Panc1 (cell line): ENCODE results near the gene TNIK. TPM values are rescaled to one million over a fixed set of nuclear protein-coding genes. Genes with fewer than 3 reads are reported as not detected.
"Not testable (repeated sequence)": the region's sequence is repeated elsewhere in the genome, so short reads cannot be mapped to it uniquely, and the experiment has no call there.

Experiments used
- ATAC-seq: fragments of 200-7000 bp; cut with Tn5 transposase; 2 replicates; pipeline ENCODE4 v1.9.1; 2020; ENCODE audit warnings: mild to moderate bottlenecking, moderate library complexity
- BruUV-seq: library from RNA; stranded (reverse); fragments of 400-500 nt; replicated peaks from 2 replicates; lab custom pipeline; 2021; lab: Mats Ljungman, UMichigan
- CTCF ChIA-PET: fragments of 300-600 bp; sonication (Branson Sonifier 250); formaldehyde crosslinking; loops from one replicate; lab custom pipeline; 2022; ENCODE audit warnings: antibody characterized with exemption; lab: Charles Lee
- POLR2A ChIA-PET: fragments of 300-600 bp; sonication (Branson Sonifier 250); formaldehyde crosslinking; loops from one replicate; lab custom pipeline; 2022; ENCODE audit warnings: antibody characterized with exemption; lab: Charles Lee
- DNase-seq: peaks from one replicate; pipeline ENCODE4 v3.0.0-alpha.2; 2010; ENCODE audit warnings: low read depth, low spot score
- H3K27ac ChIP-seq: 2 replicates; pipeline ENCODE4 v1.5.1; 2011; ENCODE audit warnings: mild to moderate bottlenecking, low read length, inconsistent platforms
- H3K27me3 ChIP-seq: fragments of 200-500 bp; sonication (Bioruptor generic); 2 replicates; pipeline ENCODE4 v1.6.0; 2014; ENCODE audit warnings: low read length, inconsistent platforms; ENCODE audit not compliant: control insufficient read depth, insufficient read depth
- H3K36me3 ChIP-seq: fragments of 200-500 bp; sonication (Bioruptor generic); 2 replicates; pipeline ENCODE4 v1.5.1; 2014; ENCODE audit warnings: inconsistent platforms, mild to moderate bottlenecking, low read length, moderate library complexity; ENCODE audit not compliant: control insufficient read depth, insufficient read depth
- H3K4me1 ChIP-seq: 2 replicates; pipeline ENCODE4 v1.5.1; 2011; ENCODE audit warnings: inconsistent platforms, mild to moderate bottlenecking, low read length, moderate library complexity; ENCODE audit not compliant: control insufficient read depth, insufficient read depth
- H3K4me3 ChIP-seq, 2 experiments: 2 replicates each; pipeline ENCODE4 v1.5.1; 2011 to 2012; ENCODE audit warnings: low read depth in 2 of 2, low read length in 2 of 2, mild to moderate bottlenecking in 2 of 2, inconsistent platforms in 1 of 2, moderate library complexity in 1 of 2
- H3K9me3 ChIP-seq: fragments of 200-500 bp; sonication (Bioruptor generic); 2 replicates; pipeline ENCODE4 v1.5.1; 2014; ENCODE audit warnings: low read depth, mild to moderate bottlenecking, inconsistent platforms, low read length, moderate library complexity; ENCODE audit not compliant: control insufficient read depth, insufficient read depth
- POLR2AphosphoS5 ChIP-seq: IDR thresholded peaks from 2 replicates; pipeline ENCODE4 v1.6.1; 2012; ENCODE audit warnings: mild to moderate bottlenecking, low read depth, low read length, moderate library complexity
- SIN3A ChIP-seq: IDR thresholded peaks from 2 replicates; pipeline ENCODE4 v1.6.1; 2012; ENCODE audit warnings: low read depth, mild to moderate bottlenecking, low read length, moderate library complexity, borderline replicate concordance; ENCODE audit not compliant: insufficient read depth
- TCF7L2 ChIP-seq: IDR thresholded peaks from 2 replicates; pipeline ENCODE4 v1.6.1; 2011; ENCODE audit warnings: mild to moderate bottlenecking, low read depth, low read length, inconsistent platforms
- in situ Hi-C: cut with HindIII; loops from 2 replicates; pipeline ENCODE4 v1.10.0; 2016; ENCODE audit warnings: low sequenced_read_pairs, low pct_unique_long_range_greater_than_20kb
- intact Hi-C: fragments of 100-400 bp; cut with micrococcal nuclease; formaldehyde crosslinking; loops from one replicate; pipeline ENCODE4 v1.10.0; 2022; ENCODE audit not compliant: unreplicated experiment
- total RNA-seq: library from RNA; stranded (reverse); gene quantifications from one replicate; pipeline ENCODE4 v1.2.1, GENCODE V29; 2021; ENCODE audit not compliant: unreplicated experiment
- TF ChIP-seq, protein P1 (sequence below): fragments of 450-650 bp; IDR thresholded peaks from 2 replicates; pipeline ENCODE4 v1.5.1; 2017; ENCODE audit warnings: mild to moderate bottlenecking
- TF ChIP-seq, protein P2 (sequence below), 2 experiments: IDR thresholded peaks; 2 replicates each; pipeline ENCODE4 v1.6.1; 2011 to 2012; ENCODE audit warnings: low read depth in 2 of 2, control low read depth in 1 of 2, low read length in 1 of 2, mild to moderate bottlenecking in 1 of 2, moderate library complexity in 1 of 2; ENCODE audit not compliant: insufficient read depth in 1 of 2

The TNIK gene
- total RNA-seq, 1 experiment from 2014 or later, result 1.9 TPM

DNA sequence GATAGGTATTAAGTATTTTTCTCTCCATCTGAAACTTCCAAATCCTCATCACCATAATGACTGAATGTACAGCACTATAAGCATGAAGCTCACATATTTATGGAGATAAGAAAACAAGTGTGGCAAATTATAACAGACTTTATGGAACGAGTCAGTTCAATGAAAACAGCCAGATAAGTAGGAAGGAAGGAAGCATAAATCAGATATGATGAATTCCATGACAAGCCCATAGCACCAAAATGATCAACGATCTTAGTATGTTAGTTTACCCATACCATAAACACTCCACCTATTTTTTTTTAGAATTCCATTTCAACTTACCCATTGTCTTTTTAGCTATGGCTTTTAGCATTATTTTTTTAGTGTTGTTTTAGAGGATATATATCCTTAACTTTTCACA is 169.5 kb downstream of the TNIK start:
- no peak overlapping the region for H3K4me3 ChIP-seq
- H3K27me3 ChIP-seq, result peaks cover 2% of the 10 kb centered on the region
- ChIA-PET CTCF (no interaction called here), POLR2A (no interaction called here)
- no peak for ATAC-seq
- DNase-seq, result no peak
- no peaks in the 10 kb centered on the region for H3K4me1 ChIP-seq
- in situ Hi-C loops, result no loop called here
- H3K9me3 ChIP-seq, result no peaks in the 10 kb centered on the region
- no TSS peak for BruUV-seq
- H3K36me3 ChIP-seq, result no peaks in the 10 kb centered on the region
- no peak overlapping the region for H3K27ac ChIP-seq
- TF ChIP-seq, protein P1, sequence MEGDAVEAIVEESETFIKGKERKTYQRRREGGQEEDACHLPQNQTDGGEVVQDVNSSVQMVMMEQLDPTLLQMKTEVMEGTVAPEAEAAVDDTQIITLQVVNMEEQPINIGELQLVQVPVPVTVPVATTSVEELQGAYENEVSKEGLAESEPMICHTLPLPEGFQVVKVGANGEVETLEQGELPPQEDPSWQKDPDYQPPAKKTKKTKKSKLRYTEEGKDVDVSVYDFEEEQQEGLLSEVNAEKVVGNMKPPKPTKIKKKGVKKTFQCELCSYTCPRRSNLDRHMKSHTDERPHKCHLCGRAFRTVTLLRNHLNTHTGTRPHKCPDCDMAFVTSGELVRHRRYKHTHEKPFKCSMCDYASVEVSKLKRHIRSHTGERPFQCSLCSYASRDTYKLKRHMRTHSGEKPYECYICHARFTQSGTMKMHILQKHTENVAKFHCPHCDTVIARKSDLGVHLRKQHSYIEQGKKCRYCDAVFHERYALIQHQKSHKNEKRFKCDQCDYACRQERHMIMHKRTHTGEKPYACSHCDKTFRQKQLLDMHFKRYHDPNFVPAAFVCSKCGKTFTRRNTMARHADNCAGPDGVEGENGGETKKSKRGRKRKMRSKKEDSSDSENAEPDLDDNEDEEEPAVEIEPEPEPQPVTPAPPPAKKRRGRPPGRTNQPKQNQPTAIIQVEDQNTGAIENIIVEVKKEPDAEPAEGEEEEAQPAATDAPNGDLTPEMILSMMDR, result no peak
- no peak for TF ChIP-seq SIN3A
- TF ChIP-seq, protein P2, sequence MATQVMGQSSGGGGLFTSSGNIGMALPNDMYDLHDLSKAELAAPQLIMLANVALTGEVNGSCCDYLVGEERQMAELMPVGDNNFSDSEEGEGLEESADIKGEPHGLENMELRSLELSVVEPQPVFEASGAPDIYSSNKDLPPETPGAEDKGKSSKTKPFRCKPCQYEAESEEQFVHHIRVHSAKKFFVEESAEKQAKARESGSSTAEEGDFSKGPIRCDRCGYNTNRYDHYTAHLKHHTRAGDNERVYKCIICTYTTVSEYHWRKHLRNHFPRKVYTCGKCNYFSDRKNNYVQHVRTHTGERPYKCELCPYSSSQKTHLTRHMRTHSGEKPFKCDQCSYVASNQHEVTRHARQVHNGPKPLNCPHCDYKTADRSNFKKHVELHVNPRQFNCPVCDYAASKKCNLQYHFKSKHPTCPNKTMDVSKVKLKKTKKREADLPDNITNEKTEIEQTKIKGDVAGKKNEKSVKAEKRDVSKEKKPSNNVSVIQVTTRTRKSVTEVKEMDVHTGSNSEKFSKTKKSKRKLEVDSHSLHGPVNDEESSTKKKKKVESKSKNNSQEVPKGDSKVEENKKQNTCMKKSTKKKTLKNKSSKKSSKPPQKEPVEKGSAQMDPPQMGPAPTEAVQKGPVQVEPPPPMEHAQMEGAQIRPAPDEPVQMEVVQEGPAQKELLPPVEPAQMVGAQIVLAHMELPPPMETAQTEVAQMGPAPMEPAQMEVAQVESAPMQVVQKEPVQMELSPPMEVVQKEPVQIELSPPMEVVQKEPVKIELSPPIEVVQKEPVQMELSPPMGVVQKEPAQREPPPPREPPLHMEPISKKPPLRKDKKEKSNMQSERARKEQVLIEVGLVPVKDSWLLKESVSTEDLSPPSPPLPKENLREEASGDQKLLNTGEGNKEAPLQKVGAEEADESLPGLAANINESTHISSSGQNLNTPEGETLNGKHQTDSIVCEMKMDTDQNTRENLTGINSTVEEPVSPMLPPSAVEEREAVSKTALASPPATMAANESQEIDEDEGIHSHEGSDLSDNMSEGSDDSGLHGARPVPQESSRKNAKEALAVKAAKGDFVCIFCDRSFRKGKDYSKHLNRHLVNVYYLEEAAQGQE (IDR thresholded peaks at IDR 0.05; ENCODE audit: insufficient read depth in 1 of 2, low read depth in 2 of 2, low read length in 1 of 2), result no peak
- no peak for TF ChIP-seq TCF7L2
- TF ChIP-seq POLR2AphosphoS5, result no peak
- intact Hi-C loops, result no loop called here

GRCh38 chr3:171289291-171289690 is 170.9 kb downstream of the TNIK start:
- CTCF ChIA-PET, result no interaction called here
- in situ Hi-C loops, result no loop called here

GRCh38 chr3:171287761-171288160 is 172.4 kb downstream of the TNIK start:
- ATAC-seq, POLR2A ChIA-PET, CTCF ChIA-PET, H3K27ac ChIP-seq, BruUV-seq, H3K4me3 ChIP-seq, H3K27me3 ChIP-seq, intact Hi-C loops, DNase-seq, H3K36me3 ChIP-seq, H3K4me1 ChIP-seq, H3K9me3 ChIP-seq, in situ Hi-C loops: not testable (repeated sequence)

More at GRCh38 chr3:171289291-171289690, 170.9 kb downstream of the TNIK start:
- no peaks in the 10 kb centered on the region for H3K4me1 ChIP-seq
- H3K36me3 ChIP-seq, result no peaks in the 10 kb centered on the region
- ATAC-seq (no peak), DNase-seq (no peak)
- no TSS peak for BruUV-seq
- peaks cover 2% of the 10 kb centered on the region for H3K27me3 ChIP-seq
- no peak for TF ChIP-seq SIN3A
- TF ChIP-seq, protein P2 (IDR thresholded peaks at IDR 0.05; ENCODE audit: insufficient read depth in 1 of 2, low read depth in 2 of 2, low read length in 1 of 2), result no peak
- TF ChIP-seq, protein P1, result no peak
- TF ChIP-seq POLR2AphosphoS5, result no peak
- no peak for TF ChIP-seq TCF7L2
- intact Hi-C loops, result no loop called here
- H3K4me3 ChIP-seq, result no peak overlapping the region
- POLR2A ChIA-PET, result no interaction called here
- H3K27ac ChIP-seq, result no peak overlapping the region
- H3K9me3 ChIP-seq, result no peaks in the 10 kb centered on the region
